Measurements from ENCODE around the gene UBE2E1.

The UBE2E1 gene

DNA sequence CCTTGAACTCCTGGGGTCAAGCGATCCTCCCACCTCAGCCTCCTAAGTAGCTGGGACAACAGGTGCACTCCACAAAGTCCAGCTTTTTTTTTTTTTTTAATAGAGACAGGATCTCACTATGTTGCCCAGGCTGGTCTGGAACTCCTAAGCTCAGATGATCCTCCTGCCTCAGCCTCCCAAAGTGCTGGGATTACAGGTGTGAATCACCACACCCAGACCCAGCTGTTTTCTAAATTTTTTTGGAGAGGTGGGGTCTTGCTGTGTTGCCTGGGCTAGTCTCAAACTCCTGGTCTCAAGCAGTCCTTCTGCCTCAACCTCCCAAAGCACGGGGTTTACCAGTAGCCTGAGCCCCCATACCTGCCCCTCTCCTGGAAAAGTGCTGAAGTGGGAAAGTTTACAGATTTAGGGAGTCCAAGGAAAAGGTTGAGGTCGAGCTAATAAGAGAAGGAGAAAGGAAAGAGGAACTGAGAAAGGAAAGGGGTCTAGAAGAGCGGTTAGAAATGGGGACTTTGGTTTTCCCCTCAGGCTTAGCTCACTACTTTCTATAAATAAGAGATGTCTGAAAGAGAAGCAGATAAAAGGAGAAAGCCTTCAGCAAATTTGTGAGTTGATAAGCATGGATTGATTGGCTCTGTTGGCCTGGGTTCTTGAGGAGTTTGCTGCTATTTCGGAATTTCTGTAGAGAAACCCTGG, 23.6 kb downstream of the UBE2E1 start:
- TF ChIP-seq POLR2AphosphoS5 (IDR thresholded peaks at IDR 0.05; ENCODE audit: borderline replicate concordance, low read depth, low read length) = no peak
- TF ChIP-seq EZH2 (IDR thresholded peaks at IDR 0.05) = no peak
- no peak for TF ChIP-seq FOXP2 (optimal IDR thresholded peaks at IDR 0.05; ENCODE audit: control extremely low read depth, extremely low read length, insufficient read depth)
- Histone ChIP-seq H3K9ac (ENCODE audit: insufficient read length) (no peak overlapping the region), H3K4me3 (no peak overlapping the region), H3K9me3 (ENCODE audit: low read depth, low read length) (no peaks in the 10 kb centered on the region), H3K27ac (no peak overlapping the region), H3K36me3 (ENCODE audit: insufficient read depth, low read length) (no peaks in the 10 kb centered on the region)
- DNase-seq (ENCODE audit: low read depth, low spot score) = no peak

DNA sequence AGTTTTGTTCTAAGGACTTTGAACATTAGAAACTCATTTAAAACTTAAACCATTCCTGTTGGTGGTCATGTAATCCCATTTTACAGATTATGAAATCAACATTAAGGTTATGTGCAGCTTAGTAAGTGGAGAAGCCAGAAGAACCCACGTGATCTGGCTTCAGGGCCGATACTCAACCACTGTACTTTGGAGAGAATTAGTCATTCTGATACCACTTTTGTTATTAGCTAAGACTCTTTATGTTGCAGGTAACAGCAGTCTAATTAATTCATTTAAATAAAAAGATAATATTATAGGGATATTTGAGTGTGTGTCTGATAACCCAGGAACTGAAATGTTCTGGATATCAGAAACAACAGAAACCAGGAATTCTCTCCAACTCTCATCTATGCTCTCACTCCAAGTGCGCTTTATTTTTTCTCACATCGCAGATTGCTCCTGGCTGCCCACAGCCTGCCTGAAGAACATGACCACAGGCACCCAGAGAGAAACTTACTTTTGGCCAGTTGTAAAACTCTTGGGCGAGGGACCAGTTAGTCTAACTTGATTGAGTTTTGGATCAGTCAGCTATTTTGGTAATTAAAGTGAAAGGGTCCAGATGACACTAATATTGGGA, 25.2 kb downstream of the UBE2E1 start:
- H3K4me3 ChIP-seq = no peak overlapping the region
- TF ChIP-seq FOXP2 (optimal IDR thresholded peaks at IDR 0.05; ENCODE audit: control extremely low read depth, extremely low read length, insufficient read depth) = no peak
- TF ChIP-seq EZH2 (IDR thresholded peaks at IDR 0.05) = no peak
- no peak for TF ChIP-seq POLR2AphosphoS5 (IDR thresholded peaks at IDR 0.05; ENCODE audit: borderline replicate concordance, low read depth, low read length)
- no peak for DNase-seq (ENCODE audit: low read depth, low spot score)
- H3K9me3 ChIP-seq (ENCODE audit: low read depth, low read length) = no peaks in the 10 kb centered on the region
- no peaks in the 10 kb centered on the region for H3K36me3 ChIP-seq (ENCODE audit: insufficient read depth, low read length)
- no peak overlapping the region for H3K9ac ChIP-seq (ENCODE audit: insufficient read length)
- no peak overlapping the region for H3K27ac ChIP-seq

DNA sequence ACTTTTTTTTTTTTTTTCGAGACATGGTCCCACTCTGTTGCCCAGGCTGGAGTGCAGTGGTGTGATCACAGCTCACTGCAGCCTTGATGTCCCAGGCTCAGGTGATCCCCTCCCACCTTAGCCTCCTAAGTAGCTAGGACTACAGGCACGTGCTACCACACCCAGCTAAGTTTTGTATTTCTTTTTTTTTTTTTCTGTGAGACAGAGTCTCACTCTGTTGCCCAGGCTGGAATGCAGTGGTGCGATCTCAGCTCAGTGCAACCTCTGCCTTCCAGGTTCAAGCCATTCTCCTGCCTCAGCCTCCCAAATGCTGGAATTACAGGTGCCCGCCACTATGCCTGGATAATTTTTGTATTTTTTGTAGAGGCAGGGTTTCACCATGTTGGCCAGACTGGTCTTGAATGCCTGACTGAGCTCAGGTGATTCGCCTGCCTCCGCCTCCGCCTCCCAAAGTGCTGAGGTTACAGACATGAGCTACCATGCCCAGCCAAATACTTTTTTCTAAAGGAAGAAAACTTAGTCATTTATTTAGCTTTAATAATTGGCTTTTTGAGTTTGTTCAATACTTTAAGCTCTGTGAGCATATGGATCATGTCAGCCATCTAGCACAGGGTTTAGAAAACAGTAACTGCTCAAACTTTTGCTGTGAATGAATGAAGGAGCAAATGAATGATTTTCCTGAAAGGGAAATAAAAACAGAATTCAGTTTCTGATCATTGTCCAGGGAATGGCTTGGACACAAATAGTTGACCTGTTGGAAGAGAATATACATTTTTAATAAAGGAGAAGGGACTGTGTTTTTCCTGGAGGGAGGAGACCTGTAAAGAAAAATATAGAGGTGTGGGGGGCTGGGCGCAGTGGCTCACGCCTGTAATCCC, 26.0 kb downstream of the UBE2E1 start:
- no peak for TF ChIP-seq FOXP2 (optimal IDR thresholded peaks at IDR 0.05; ENCODE audit: control extremely low read depth, extremely low read length, insufficient read depth)
- no peak for TF ChIP-seq POLR2AphosphoS5 (IDR thresholded peaks at IDR 0.05; ENCODE audit: borderline replicate concordance, low read depth, low read length)
- TF ChIP-seq EZH2 (IDR thresholded peaks at IDR 0.05) = no peak
- no peak overlapping the region for H3K9ac ChIP-seq (ENCODE audit: insufficient read length)
- no peak overlapping the region for H3K4me3 ChIP-seq
- no peak overlapping the region for H3K27ac ChIP-seq
- no peaks in the 10 kb centered on the region for H3K9me3 ChIP-seq (ENCODE audit: low read depth, low read length)
- no peaks in the 10 kb centered on the region for H3K36me3 ChIP-seq (ENCODE audit: insufficient read depth, low read length)
- DNase-seq (ENCODE audit: low read depth, low spot score) = no peak

DNA sequence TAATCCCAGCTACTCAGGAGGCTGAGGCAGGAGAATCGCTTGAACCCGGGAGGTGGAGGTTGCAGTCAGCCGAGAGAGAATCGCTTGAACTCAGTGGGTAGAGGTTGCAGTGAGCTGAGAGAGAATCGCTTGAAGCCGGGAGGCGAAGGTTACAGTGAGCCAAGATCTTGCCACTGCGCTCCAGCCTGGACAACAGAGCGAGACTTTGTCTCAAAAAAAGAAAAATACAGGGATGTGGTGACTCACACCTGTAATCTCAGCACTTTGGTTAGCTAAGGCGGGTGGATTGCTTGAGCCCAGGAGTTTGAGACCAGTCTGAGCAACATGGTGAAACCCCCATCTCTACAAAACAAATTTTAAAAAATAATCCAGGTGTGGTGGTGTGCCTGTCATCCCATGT, 26.8 kb downstream of the UBE2E1 start:
- DNase-seq (ENCODE audit: low read depth, low spot score) = no peak
- no peak for TF ChIP-seq EZH2 (IDR thresholded peaks at IDR 0.05)
- TF ChIP-seq POLR2AphosphoS5 (IDR thresholded peaks at IDR 0.05; ENCODE audit: borderline replicate concordance, low read depth, low read length) = no peak
- no peak for TF ChIP-seq FOXP2 (optimal IDR thresholded peaks at IDR 0.05; ENCODE audit: control extremely low read depth, extremely low read length, insufficient read depth)
- H3K9ac ChIP-seq (ENCODE audit: insufficient read length) = no peak overlapping the region
- no peaks in the 10 kb centered on the region for H3K36me3 ChIP-seq (ENCODE audit: insufficient read depth, low read length)
- H3K4me3 ChIP-seq = no peak overlapping the region
- no peaks in the 10 kb centered on the region for H3K9me3 ChIP-seq (ENCODE audit: low read depth, low read length)
- no peak overlapping the region for H3K27ac ChIP-seq

DNA sequence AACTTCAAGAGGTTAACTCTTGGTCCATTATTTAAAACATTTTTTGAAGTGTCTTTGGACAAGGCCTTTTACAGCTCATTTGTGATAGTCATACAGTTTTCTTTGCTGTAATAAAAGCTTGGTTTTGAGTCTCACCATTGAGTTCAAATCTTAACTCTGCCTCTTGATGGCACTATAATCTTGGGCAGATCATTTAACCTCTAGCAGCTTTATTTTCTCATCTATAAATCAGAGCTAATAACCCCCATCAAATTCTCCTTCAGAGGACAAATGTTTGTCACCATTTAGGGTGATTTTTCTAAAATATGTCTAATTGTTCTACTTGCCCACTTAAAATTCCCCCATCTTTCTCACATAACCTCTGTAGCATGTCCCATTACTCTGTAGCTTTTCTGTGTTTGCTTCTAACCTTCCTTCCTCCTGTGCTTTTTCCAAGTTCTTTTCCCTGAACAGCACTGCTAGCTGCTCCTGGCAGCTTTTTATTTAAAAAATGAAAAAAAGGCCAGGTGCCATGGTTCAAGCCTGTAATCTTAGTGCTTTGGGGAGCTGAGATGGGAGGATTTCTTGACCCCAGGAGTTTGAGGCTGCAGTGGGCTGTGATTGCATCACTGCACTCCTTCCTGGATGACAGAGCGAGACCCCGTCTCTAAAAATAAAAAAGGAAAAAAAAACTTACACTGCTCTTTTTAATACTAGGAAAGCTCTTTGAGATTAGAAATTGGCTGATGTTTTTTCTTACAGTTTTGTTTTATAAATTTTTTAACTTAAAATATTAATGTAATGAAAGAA, 28.5 kb downstream of the UBE2E1 start:
- Histone ChIP-seq H3K36me3 (ENCODE audit: insufficient read depth, low read length) (no peaks in the 10 kb centered on the region), H3K9ac (ENCODE audit: insufficient read length) (no peak overlapping the region), H3K27ac (no peak overlapping the region), H3K4me3 (no peak overlapping the region), H3K9me3 (ENCODE audit: low read depth, low read length) (no peaks in the 10 kb centered on the region)
- no peak for TF ChIP-seq FOXP2 (optimal IDR thresholded peaks at IDR 0.05; ENCODE audit: control extremely low read depth, extremely low read length, insufficient read depth)
- DNase-seq (ENCODE audit: low read depth, low spot score) = no peak

DNA sequence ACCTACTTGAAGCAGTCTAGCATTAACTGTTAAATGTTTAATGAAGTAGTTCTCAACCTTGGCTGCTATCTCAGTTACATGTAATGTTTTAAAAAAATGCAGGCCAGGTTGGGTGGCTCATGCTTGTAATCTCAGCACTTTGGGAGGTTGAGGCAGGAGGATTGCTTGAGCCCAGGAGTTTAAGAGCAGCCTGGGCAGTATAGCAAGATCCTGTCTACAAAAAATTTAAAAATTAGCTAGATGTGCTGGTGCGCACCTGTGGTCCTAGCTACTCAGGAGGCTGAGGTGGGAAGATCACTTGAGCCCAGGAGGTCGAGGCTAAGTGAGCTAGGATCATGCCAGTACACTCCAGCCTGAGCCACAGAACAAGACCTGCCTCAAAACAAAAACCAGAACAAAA, 29.3 kb downstream of the UBE2E1 start:
- H3K27ac ChIP-seq = no peak overlapping the region
- no peak overlapping the region for H3K9ac ChIP-seq (ENCODE audit: insufficient read length)
- TF ChIP-seq EZH2 (IDR thresholded peaks at IDR 0.05) = no peak
- TF ChIP-seq POLR2AphosphoS5 (IDR thresholded peaks at IDR 0.05; ENCODE audit: borderline replicate concordance, low read depth, low read length) = no peak
- TF ChIP-seq FOXP2 (optimal IDR thresholded peaks at IDR 0.05; ENCODE audit: control extremely low read depth, extremely low read length, insufficient read depth) = no peak
- no peak overlapping the region for H3K4me3 ChIP-seq
- no peaks in the 10 kb centered on the region for H3K36me3 ChIP-seq (ENCODE audit: insufficient read depth, low read length)
- DNase-seq (ENCODE audit: low read depth, low spot score) = no peak
- no peaks in the 10 kb centered on the region for H3K9me3 ChIP-seq (ENCODE audit: low read depth, low read length)

DNA sequence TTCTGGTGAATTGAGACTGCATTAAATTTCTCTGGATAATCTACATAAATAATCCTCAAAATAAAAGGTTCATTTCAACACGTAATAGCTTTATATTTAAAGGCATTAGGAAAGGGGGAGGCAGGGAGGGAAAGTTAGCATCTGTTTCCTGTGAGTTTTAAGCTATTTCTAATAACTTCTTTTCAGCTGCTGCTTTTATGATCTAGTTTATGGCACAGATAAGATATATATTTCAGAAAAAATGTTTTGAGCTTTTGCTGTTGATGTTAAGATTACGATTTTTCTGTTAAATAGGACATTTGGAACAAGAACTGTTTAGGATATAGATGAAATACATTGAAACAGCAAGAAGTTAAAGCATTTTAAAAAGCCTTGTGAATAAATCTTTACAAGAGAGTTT, 30.0 kb downstream of the UBE2E1 start:
- H3K36me3 ChIP-seq (ENCODE audit: insufficient read depth, low read length) = no peaks in the 10 kb centered on the region
- no peak overlapping the region for H3K4me3 ChIP-seq
- H3K27ac ChIP-seq = peak overlapping the region; percentile 11; the same call in 1 of the 2 replicates
- TF ChIP-seq POLR2AphosphoS5 (IDR thresholded peaks at IDR 0.05; ENCODE audit: borderline replicate concordance, low read depth, low read length) (no peak), EZH2 (IDR thresholded peaks at IDR 0.05) (no peak), FOXP2 (optimal IDR thresholded peaks at IDR 0.05; ENCODE audit: control extremely low read depth, extremely low read length, insufficient read depth) (no peak)
- no peak overlapping the region for H3K9ac ChIP-seq (ENCODE audit: insufficient read length)
- no peaks in the 10 kb centered on the region for H3K9me3 ChIP-seq (ENCODE audit: low read depth, low read length)
- DNase-seq (ENCODE audit: low read depth, low spot score) = no peak
